ENCODE data around the gene MINDY4.
A peak's percentile ranks its signal among the peaks of the same experiment; 100 is the strongest.

Gene MINDY4

DNA sequence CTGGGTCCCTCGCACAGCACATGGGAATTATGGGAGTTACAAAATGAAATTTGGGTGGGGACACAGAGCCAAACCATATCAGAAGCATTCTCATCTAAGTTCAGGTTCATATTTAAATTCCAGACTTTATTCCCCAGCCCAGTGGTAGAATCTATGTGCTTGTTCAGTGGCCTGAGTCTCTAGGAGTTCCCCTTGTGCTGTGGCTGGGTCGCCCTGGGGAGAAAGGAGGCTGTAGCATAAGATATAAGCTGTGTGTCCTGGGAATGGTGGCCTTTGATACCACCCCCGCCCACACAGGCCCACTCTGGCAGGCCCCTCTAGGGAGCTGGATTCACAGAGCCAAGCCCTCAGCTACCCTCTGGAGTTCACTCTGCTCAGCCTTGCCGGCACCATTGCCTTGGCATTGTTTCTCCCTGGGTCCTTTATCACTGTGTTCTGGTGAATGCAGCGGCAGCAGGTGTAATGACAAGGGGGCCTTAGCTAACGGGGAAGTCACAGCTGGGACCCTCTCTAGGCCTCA lies 64.2 kb downstream of the MINDY4 start:
- DNase-seq (ENCODE audit: low read depth): no peak

- no peak for DNase-seq (ENCODE audit: low read depth)
Measured at GRCh38 chr7:30836991-30837390, 65.8 kb downstream of the MINDY4 start.

DNA sequence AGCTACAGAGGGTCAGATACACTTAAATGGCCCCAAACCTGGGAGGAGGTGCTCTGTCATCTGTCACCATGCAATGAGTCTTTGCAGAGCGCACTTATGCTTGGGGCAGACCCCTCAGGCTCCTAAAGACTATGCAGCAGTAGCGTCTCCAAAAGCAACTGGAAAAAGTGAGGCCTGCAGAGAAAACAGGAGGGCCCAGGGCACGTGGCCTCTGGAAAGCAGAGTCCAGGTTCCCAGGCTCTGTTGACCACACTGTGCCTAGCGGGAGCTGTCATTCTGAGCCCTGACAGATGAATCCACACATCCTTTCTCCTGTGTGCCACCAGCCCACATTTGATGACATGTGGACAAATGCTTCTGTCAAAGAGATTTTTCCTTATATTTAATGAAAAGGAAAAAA lies 66.4 kb downstream of the MINDY4 start:
- no peak for DNase-seq (ENCODE audit: low read depth)

- DNase-seq (ENCODE audit: low read depth): no peak
Measured at GRCh38 chr7:30838008-30838407, 66.8 kb downstream of the MINDY4 start.

- no peak for DNase-seq (ENCODE audit: low read depth)
Measured at GRCh38 chr7:30840141-30841024, 69.2 kb downstream of the MINDY4 start.

- DNase-seq (ENCODE audit: low read depth): no peak
Measured at GRCh38 chr7:30841025-30841735, 70.0 kb downstream of the MINDY4 start.

GRCh38 chr7:30841801-30842541 lies 70.8 kb downstream of the MINDY4 start:
- DNase-seq (ENCODE audit: low read depth): no peak

GRCh38 chr7:30842542-30843451 lies 71.6 kb downstream of the MINDY4 start:
- DNase-seq (ENCODE audit: low read depth): no peak

DNA sequence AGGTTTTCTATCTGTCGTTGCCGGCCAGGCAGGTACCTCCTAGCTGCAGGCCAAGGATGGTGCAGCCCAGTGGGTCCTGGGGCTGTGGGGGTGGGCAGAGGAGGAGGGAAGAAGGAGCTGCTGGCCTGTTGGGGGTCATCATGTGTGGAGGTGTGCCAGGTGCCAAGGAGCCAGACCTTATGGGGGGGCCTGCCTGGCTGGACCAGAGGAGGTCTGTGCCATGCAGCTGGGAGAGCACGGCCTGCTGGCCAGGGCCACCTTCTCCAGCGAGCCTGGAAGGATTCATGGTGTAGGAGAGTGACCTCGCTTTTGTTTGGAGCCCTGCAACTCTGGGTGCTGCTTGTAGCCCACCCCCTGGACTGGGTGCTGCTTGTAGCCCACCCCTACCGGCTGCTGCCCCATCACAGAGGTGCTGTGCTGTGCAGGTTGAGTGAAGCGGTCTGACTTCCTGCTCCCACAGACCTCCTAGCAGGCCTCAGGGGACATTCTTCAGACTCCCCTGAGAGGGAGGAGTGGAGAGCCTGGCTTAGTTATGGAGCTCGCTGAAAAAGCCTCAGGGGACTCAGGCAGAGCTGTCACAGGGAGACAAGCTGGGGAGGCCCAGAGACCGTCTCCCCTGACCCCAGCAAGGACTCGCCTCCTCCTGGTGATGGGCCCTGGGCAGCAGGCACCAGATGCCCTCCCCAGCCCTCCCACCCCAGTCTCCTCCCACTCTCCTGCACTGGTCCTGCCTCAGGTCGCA lies 72.7 kb downstream of the MINDY4 start:
- no peak for DNase-seq (ENCODE audit: low read depth)

DNA sequence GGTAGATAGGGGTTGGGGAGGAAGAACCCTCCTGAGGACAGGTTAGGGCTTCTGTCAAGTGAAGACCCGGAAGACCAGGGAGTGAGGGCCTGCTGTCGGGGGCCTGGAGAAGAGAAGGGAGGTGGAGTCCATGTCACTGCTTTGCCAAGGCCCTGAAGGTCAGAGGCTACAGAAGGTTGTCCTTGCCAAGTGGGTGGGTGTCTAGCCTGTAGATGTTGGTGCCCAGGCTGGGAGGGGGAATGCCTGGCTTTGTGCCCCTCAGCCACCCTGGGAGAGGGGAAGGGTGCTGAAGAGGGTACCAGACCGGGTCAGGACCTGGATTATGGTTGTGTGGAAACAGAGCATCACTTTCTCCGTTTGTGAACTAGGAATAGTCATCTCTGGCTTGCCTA lies 73.3 kb downstream of the MINDY4 start:
- DNase-seq (ENCODE audit: low read depth): no peak

DNA sequence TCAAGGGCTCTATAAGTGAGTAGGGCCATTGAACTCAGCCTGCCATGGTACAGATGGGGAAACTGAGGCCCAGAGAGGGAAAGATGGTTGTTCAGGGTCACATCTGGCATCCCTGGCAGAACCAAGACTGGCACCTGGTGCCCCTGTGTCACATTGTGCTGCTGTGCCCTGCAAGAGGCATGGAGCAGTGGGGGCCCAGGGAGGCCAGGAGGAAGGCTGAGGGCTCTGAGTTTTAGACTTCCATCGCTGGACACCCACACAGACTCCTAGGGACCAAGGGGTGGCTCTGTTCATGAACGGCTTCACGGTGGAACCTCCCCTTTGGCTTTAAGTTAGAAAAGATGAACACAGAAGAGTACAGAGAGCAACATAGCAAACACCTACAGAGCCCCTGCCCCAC lies 73.7 kb downstream of the MINDY4 start:
- DNase-seq (ENCODE audit: low read depth): no peak

GRCh38 chr7:30845426-30846135 lies 74.4 kb downstream of the MINDY4 start:
- DNase-seq (ENCODE audit: low read depth): no peak

- DNase-seq (ENCODE audit: low read depth): no peak
Measured at GRCh38 chr7:30846378-30846777, 75.2 kb downstream of the MINDY4 start.

DNA sequence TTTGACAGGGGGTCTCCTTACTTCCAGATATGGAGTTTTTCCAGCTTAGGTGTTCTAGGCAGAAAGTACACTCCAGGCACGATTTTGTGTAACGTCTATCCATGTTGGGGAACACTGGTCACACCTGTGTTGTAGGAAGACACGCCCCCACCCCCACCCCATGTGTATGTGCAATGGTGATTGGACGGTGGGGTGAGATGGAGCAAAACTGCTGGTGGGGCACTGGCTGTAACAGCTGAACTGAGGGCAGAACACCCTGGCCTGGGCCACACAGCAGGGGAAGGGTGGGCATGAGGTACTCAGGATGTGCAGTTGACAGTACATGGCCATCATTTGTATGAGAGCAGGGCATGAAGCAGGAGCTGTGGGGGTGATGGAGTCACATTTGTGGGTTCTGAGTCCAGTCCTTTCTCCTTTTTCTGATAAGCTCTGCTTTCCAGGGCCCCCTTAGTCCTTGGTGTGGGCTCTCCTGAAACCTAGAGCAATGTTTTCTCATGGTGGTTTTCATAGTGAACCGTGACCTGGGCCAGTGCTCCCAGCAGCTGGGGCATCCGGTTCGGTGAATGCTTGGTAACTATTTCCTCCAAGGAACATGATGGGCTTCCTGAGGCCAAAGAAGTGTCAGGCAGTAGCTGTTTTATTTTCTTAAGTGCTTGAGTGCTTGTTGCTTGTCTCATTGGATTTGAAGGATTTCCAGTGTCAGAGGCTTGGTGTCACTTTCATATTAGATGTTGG lies 77.1 kb downstream of the MINDY4 start:
- DNase-seq (ENCODE audit: low read depth): no peak

DNA sequence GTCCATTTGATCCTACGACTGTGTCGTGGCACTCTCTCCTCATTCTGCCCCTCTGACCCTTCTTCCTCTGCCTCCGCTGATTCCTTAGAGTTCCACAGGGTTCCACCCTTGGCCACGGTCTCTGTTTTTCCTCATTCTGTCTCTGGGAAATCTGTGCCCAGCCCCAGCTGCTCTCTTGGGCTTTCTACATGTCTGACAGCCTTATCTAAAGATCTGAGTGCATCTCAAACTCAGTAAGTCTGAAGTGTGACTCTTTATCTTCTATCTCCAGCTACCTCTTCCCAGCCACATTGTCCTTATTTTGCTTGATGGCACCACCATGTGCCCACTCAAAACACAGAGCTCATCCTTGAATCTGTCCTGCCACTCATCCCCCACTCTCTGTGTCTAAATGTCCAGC lies 78.3 kb downstream of the MINDY4 start:
- DNase-seq (ENCODE audit: low read depth): no peak

DNA sequence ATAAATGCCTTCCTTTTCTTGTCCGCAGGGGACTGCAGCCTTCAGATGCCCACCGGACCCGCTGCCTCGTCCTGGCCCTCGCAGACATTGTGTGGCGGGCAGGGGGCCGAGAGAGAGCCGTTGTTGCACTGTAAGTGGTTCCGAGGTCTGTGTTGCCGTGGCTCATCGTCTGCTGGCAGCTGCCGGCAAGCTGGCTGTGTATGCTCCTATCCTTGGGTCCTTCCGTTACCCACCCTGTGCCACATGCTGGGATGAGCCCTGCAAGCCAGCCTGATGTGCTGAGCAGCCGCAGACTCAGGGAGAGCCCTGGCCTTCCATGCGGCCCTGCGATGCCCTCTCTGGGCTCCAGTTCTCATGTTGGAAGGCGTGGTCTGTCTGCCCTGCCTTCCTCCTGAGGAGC lies 79.2 kb downstream of the MINDY4 start:
- no peak for DNase-seq (ENCODE audit: low read depth)

- DNase-seq (ENCODE audit: low read depth): peak; percentile 60
Measured at GRCh38 chr7:30851651-30852307, 80.6 kb downstream of the MINDY4 start.

DNA sequence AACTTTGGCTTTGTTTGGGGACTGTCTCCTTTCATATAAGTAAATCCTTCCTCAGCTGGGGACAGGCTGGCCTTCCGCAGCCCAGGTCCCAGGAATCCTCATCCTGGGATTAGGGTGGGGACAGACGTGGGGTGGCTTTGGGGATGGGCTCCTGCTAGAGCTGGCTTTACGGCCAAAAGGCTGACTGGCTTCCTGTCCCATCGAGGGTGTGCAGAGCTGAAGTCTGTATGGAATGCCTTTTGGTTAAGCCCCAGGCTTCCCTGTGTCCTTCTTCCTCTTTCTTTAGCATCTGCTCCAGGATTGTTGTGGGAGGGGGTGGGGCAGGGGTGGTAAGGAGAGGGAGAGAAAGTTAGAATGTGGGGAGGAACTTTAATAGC lies 81.1 kb downstream of the MINDY4 start:
- no peak for DNase-seq (ENCODE audit: low read depth)

DNA sequence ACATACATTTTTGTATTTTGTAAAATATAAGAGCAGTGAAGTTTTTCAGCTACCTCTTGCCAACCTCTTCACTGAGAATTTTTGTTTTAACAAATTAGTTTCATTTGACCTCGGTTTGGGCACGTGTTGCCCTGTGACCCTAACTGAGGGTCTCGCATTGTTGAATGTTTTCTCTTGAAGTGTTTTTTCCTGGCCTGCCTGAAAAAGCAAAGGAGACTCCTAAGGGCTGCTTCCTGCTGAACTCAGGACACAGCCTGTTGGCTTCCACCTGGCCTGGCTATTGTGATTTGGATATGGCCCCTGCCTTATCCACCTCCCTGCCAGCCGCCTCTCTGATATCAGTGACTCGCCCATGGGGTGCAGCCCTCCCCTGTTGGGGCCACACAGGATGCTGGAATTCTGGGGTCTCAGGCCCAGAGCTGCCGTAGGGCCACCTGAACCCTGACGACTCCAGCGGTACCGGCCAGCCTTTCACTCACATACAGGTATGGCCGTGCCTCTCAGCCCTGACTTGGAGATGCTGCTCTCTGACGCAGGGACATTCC lies 81.6 kb downstream of the MINDY4 start:
- no peak for DNase-seq (ENCODE audit: low read depth)
